Measurements from ENCODE around the gene ZPLD1.
A peak's percentile ranks its signal among the peaks of the same experiment; 100 is the strongest.

The ZPLD1 gene

DNA sequence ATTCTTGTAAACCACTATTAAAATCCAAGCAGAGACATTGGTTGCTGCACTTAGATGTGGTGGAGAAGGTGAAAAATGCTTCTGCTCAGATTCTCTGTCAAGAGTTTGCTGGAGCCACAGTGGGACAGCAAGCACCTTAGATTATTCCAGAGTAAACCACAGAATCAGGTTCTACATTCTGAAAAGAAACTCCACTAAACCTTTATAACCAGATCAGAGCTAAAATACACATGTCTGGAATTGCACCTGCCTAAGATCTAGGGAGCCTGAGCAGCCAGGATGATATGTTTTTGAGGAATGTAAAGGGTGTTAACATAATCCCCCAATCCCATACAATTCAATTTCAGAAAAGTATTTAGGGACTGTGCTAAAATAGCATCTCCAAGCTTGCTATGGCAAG, at the start of gene ZPLD1:
ZPLD1 (plus strand) TSS at position 301 of the 400 bp plus-strand sequence. CDS start 3,473 bp downstream, outside the sequence.
- DNase-seq, result no peak

GRCh38 chr3:102390171-102390864, 44.5 kb upstream of the ZPLD1 start:
- DNase-seq, result no peak

- no peak for DNase-seq
Observed at GRCh38 chr3:102390916-102391315, 43.9 kb upstream of the ZPLD1 start.

DNA sequence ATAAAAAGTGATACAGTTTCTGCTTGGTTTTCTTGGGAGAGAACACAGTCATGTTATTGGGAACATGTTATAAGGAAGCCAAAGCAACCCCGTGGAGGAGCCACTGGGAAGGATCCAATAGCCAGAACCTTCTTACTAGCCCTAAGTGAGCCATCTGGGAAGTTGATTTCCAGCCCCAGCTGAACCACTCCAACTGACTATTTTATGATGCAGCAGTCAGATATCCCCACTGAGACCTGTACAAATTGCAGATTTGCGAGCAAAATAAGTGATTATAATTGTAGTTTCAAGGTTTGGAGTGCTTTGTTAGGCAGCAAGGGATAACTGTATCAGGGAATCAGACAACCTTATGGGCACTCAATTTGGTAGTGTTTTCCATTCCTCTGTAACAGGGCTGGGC, 43.3 kb upstream of the ZPLD1 start:
- no peak for DNase-seq

DNA sequence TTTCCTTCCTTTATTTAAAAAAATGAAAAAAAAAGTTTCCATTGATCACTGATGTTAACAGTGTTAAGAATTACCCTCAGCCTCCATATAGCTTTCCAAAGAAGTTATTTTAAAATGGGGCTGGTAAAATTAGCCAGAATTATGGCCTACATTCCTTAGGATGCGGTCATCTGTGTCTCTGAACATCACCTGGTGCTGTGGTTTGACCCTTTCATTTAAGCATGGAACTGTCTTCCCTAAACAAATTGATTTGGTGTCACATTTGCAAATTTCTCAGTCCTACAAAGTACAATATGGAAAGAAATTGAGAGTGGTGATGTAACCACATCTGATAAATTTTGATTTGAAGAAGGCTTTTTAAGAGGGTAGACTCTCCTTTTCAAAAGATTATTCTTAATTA, 40.3 kb upstream of the ZPLD1 start:
- DNase-seq, result peak; percentile 18

DNA sequence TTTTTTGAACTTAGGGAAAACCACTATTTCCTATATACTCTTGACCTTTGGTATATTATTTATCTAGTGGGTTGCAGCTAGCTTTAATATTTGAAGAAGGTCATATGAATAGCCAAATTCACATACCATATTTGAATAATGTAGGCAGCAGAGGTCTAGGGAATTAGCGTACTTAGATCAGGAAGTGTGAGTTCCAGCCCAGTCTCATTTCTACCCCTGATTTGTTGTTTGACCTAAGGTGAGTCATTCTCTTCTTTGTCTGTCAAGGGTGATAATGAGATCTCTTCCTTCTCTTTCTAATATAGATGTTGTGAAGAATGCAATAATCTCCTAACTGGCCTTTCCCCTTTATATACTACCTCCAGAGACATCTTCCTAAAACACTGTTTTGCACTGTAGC, 36.6 kb upstream of the ZPLD1 start:
- DNase-seq, result peak; percentile 6

- DNase-seq, result no peak
Observed at GRCh38 chr3:102398666-102399065, 36.1 kb upstream of the ZPLD1 start.

GRCh38 chr3:102400142-102400541, 34.7 kb upstream of the ZPLD1 start:
- DNase-seq, result peak; percentile 54

- peak; percentile 88 for DNase-seq
Observed at GRCh38 chr3:102400766-102401165, 34.0 kb upstream of the ZPLD1 start.

DNA sequence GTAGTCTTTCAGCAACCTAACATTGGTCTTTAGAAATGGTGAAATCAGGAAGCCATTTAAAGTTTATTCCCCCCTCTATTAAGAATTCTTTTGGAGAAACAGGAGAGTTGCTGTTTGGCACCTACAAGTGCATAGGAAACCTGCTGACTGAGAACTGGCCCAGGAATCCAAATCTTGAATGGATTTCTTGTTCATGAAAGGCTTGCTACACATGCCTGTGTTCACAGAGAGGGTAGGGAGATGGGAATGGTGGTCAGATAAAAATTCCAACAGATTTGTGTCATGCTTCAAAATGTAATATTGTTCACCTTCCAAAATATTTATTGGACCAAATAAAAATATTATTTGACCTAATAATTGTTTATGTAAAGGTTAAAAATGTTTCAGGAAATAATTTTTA, 24.2 kb upstream of the ZPLD1 start:
- DNase-seq, result no peak

DNA sequence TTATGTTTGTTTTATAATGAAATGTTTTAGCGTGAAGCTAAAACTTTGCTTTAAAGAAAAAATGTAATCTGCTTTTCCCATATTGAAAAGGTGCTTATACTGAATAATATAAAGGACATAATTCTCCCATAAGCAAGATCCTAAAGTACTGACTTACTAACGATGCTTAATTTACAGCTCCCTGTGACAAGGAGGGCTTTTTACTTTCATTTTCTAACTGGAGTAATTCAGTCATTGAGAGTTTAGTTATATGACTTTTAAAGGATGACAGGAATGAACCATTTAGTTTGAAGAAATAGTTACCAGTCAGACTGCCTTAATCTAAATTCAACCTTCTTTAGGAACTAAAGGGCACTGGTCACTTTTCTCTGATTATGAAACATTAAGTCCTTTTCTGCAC, 19.3 kb upstream of the ZPLD1 start:
- DNase-seq, result peak; percentile 10

DNA sequence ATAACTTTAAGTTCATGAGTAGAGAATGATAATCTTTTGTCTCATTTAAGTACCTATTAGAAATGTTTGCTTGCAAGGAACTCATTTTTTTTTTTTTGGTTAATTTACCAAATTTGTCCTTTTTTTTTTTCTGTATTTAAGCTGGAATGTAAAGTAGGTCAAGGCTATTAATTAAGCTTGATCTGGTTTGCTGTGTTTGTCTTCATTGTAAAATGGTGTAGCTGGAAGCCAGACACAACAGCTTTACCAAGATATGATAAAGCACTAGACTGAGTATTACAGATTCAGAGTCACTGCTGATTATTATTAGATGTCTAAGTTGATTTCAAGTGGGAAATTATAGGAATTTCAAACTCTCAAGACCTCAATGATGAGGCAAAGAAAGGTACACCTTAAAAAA, 15.0 kb upstream of the ZPLD1 start:
- no peak for DNase-seq

- DNase-seq, result no peak
Observed at GRCh38 chr3:102441832-102442231, 7.0 kb downstream of the ZPLD1 start.

DNA sequence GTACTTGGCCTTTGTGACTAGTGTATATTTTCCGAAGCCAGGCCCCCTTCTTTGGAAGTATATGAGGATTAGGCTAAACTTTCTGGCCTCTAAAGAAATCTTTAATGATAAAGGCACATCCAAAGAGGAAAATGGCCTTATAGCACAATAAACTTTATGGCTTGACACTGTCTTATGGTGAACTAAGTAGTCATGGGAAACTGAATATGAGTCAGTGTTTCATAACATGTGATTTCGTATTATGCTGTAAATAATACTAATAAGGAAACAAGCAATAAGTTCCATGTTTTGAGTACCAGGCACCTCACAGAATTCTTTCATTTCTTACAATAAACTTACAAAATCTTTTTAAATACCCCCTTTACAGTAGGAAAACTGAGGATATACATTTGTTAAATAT, 8.2 kb downstream of the ZPLD1 start:
- no peak for DNase-seq

GRCh38 chr3:102444101-102444500, 9.3 kb downstream of the ZPLD1 start:
- no peak for DNase-seq

DNA sequence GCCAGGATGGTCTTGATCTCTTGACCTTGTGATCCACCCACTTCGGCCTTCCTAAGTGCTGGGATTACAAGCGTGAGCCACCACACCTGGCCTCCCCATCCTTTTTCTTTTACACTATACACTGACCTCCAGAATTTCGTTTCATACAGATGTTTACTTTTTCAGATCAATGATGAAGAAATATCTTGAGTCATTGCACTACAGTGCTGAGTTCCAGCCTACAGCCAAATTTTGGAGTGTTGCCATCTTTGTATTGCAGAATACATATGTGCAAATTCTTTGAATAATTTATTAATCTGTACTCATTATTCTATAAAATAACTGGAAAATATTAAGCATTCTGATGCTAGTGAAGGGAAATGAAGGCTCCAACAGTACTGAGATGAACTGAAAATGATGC, 12.5 kb downstream of the ZPLD1 start:
- no peak for DNase-seq

- DNase-seq, result no peak
Observed at GRCh38 chr3:102449341-102449740, 14.5 kb downstream of the ZPLD1 start.

GRCh38 chr3:102449930-102450329, 15.1 kb downstream of the ZPLD1 start:
- no peak for DNase-seq

DNA sequence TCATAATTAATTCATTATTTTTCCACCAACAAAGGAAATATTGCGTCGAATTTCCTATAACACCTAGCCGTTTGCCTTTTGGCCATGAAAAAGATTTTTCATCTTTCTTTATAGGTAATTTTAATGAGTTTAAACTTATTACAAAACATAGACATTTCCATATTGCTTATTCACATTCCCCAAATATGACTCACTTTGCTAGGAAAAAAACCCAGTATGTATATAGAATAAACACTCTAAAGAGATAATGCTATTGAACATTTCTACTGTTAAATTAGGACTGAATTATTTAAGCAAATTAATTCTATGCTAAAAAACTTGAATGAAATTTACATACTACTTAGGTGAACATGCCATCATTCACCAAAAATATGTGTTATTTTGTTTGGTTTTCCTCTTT, 16.2 kb downstream of the ZPLD1 start:
- DNase-seq, result no peak

DNA sequence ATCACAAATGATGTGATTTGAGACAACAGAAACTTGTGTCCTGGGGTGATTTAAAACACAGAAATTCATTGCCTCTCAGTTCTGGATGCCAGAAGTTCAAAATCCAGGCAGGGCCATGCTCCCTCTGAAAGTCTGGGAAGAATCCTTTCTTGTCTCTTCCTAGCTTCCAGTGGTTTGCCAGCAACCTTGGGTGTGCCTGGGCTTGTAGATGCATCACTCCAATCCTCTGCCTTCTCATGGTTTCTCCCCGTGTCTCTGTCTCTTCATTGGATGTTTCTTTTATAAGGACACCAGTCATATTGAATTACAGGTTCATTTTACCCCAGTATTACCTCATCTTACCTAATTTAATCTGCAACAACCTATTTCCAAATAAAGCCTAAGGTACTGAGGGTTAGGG, 16.7 kb downstream of the ZPLD1 start:
- no peak for DNase-seq

DNA sequence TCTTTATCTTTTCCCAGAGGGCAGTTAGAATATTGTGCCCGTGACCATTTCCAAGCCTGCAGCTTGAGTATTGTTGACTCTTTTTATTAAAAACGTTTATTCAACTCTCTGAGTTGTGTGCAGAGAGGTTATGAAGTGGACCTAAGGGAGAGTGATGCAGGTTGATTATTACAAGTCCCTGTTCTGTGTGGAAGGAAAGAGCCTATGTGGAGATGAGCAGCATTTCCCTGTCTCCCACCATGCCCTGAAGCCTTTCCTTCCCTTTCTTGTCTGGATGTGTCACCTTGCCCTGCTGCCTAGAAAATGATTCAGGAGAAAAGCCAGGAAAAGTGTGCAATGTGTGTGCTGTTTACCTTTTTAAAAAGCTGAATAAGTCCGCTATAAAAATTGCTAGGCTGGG, 19.4 kb downstream of the ZPLD1 start:
- DNase-seq, result no peak

DNA sequence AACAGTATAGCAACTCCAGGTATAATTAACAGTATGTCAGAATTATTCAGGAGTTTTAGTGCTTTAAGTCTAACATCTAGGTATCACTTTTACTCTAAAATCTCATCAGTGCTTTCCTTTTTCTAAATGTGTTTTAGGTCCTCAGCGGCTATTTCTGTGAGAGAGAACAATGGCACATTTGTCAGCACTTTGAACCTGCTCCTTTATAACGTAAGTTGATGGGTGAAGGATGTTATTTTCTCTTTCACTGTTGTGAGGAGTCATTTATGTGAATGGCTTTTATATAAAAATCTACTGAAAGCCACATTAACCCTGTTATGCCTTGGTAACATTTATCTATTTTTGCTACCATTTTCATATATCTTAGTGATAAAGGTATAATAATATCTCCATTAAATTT, 22.8 kb downstream of the ZPLD1 start:
- no peak for DNase-seq

- no peak for DNase-seq
Observed at GRCh38 chr3:102460579-102460978, 25.8 kb downstream of the ZPLD1 start.

DNA sequence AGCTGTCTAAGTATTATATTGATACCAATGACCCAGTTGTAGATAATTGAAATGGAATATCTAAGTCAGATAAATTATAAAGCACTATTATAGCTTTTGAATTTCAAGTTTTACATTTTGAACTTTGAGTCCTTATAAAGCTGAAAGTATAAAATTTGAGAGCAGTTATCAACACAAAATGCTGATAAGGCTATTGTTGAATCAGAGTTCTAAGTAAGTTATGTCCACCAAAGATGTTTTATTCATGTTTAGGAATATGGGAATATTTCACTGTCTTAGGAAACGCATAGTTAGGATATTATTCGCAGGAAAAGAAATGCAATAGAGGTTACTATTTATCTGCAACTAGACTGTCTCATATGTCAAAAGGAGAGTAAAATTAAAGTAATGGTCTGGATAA, 29.4 kb downstream of the ZPLD1 start:
- DNase-seq, result no peak

- no peak for DNase-seq
Observed at GRCh38 chr3:102466001-102466400, 31.2 kb downstream of the ZPLD1 start.

GRCh38 chr3:102470066-102470465, 35.3 kb downstream of the ZPLD1 start:
- DNase-seq, result no peak
